Stimulated activated naive CD8-positive, alpha-beta T cell treated with anti-CD3 and anti-CD28 coated beads, Interleukin-15, Interleukin-2, amounts not matched to agents 100 ng/mL and 50 ng/mL, for 24 hours (primary cell): ENCODE measurements around the gene ZNF544.

Experiments used
- H3K27ac Mint-ChIP-seq: one replicate; pipeline ENCODE4 v1.8.0; 2021; ENCODE audit warnings: mild to moderate bottlenecking, mixed read lengths
- H3K27me3 Mint-ChIP-seq: one replicate; pipeline ENCODE4 v1.8.0; 2021; ENCODE audit warnings: mixed read lengths
- H3K36me3 Mint-ChIP-seq: one replicate; pipeline ENCODE4 v1.8.0; 2021; ENCODE audit warnings: low read depth, mixed read lengths
- H3K4me1 Mint-ChIP-seq: one replicate; pipeline ENCODE4 v1.8.0; 2021; ENCODE audit warnings: low read depth, mixed read lengths
- H3K4me3 Mint-ChIP-seq: one replicate; pipeline ENCODE4 v1.8.0; 2021; ENCODE audit warnings: mild to moderate bottlenecking, mixed read lengths
- H3K9me3 Mint-ChIP-seq: one replicate; pipeline ENCODE4 v1.8.0; 2021; ENCODE audit warnings: mixed read lengths

Gene ZNF544

DNA sequence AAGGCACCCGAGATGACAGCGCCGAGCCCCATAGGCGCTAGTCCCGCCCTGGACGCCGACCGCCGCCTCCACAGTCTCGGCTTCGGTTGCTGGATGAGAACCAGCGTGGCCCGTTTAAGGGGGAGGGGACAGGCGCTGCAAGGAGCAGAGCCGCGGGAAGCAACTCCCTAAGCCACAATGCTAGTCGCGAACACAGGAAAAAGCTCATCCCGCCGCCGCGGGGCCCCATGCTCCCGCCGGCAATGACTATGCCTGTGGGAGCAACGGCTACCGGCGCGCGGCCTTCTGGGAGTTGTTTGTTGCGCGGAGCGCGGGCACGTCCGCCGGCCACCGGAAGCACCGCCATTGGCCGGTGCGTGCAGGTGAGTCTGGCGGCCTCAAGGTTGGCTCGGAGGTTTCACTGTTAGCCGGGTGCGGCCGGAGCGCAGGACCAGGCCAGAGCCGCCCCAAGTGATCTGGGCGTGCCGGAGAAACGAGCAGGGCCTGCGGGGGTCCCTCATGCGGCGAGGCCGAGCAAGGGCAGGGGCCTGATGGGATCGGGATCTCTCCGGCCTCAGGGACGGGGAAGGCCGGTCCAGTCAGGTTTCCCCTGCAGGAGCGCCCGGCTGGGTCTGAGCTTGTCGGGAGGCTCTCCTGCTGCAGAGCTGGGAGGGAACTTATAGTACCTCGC, at the start of gene ZNF544:
ZNF544 (plus strand) TSS at position 330 of the 670 bp plus-strand sequence. CDS start 15,110 bp downstream, outside the sequence.
- H3K36me3 Mint-ChIP-seq, result peaks cover 69% of the 10 kb centered on the region
- H3K4me1 Mint-ChIP-seq, result peaks cover 30% of the 10 kb centered on the region
- peaks cover 36% of the 10 kb centered on the region for H3K9me3 Mint-ChIP-seq
- no peaks in the 10 kb centered on the region for H3K27me3 Mint-ChIP-seq
- H3K4me3 Mint-ChIP-seq, result peak within 1 kb of the TSS; percentile 94
- H3K27ac Mint-ChIP-seq, result peak within 1 kb of the TSS; percentile 93

DNA sequence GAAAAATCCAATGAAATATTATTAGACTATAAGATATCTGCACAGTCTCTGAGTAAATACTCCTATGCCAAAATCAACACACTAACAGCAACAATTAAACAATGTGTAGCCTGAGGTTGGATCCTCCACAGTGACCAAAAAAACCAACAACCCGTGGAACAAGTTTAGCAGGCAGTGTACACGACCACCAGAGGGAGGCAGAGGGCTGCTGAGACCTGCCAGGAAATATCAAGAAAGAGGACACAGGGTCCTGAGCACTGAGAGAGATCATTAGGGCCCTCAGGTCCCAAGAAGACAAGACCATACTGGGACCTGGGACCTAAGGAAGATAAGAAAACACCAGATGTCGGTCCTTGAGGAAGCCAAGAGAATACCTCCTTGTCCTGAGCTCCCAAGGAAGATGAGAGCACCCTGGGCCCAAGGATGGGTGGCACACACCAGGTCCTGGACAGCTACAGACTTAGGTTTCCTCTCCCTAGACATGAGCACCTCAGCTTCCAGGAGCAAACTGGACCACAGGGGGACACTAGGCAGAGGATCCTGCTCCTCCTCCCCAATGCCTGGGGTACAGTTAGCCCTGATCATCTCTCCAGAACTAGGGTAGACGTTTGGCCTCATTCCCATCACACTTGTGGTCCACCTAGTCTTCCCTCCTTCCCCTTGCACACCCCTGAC, 46.7 kb upstream of the ZNF544 start:
- Mint-ChIP-seq H3K27me3 (no peaks in the 10 kb centered on the region), H3K27ac (peak overlapping the region; percentile 98), H3K4me3 (peak overlapping the region; percentile 93), H3K9me3 (peaks cover 39% of the 10 kb centered on the region), H3K36me3 (peaks cover 63% of the 10 kb centered on the region), H3K4me1 (peaks cover 27% of the 10 kb centered on the region)

DNA sequence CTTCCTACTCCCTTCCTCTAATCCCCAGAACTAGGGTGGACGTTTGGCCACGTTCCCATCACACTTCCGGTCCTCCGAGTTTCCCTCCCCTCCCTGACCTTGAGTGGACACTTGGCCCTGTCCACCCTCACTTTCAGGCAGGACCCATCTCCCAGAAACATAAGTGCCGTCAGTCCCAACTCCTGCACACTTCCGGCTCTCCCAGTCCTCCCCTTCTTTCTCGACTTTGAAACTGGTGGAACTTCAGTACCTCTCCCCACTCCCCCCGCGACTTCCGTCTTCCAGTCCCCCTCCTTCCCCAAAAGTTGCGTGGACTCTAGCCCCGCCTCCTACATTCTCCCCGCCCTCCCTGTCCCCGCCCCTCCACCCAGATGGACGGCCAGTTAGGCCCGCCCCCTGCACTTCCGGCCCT, 46.1 kb upstream of the ZNF544 start:
- no peaks in the 10 kb centered on the region for H3K27me3 Mint-ChIP-seq
- peaks cover 33% of the 10 kb centered on the region for H3K9me3 Mint-ChIP-seq
- H3K4me1 Mint-ChIP-seq, result peaks cover 27% of the 10 kb centered on the region
- peak overlapping the region; percentile 98 for H3K27ac Mint-ChIP-seq
- peak overlapping the region; percentile 93 for H3K4me3 Mint-ChIP-seq
- H3K36me3 Mint-ChIP-seq, result peaks cover 63% of the 10 kb centered on the region

DNA sequence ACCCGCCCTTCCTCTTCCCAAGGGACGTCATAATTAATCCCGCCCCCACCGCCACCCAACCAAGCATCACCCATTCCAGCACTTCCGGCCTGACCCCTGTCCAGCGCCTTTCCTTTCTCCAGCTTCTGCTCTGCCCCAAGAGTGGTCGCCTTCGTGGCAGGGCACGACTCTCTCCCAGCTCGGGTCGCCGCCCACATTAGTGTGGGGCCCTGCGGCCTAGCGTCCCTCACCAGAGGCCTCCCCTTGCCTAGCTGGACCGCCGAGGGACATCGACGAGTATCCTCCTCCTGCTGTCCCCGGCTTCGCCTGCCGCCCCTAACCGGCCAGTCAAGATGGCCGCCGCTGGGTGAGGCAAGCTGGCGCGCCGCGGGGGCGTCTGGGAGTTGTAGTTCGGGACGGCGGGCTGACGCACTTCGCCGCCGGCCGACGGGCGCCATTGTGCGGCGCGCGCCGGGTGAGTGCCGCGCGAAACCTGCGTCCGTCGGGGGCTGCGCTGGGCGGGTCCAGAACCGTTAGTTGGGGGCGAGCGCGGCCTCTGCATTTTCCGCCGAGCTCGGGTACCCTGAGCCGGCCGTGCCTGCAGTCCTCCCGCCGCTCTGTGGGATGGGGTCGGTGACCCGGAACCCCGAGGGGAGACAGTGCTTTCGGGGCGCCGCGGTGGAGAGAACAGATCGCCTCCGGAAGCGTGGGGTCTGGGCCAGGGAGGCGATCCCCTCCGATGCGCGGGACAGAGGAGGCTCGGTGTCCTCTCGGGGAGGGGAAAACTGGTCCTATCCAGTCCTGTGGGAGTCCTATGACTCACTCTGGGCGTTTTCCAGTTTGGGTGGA, 45.5 kb upstream of the ZNF544 start, which contains the start of gene ZNF274:
ZNF274 (plus strand) TSS at position 73 of the 828 bp plus-strand sequence. CDS start 905 bp downstream, outside the sequence.
- Mint-ChIP-seq H3K27me3 (no peaks in the 10 kb centered on the region), H3K27ac (peak within 1 kb of the TSS; percentile 98), H3K4me3 (peak within 1 kb of the TSS; percentile 93), H3K4me1 (peaks cover 27% of the 10 kb centered on the region), H3K36me3 (peaks cover 64% of the 10 kb centered on the region), H3K9me3 (peaks cover 31% of the 10 kb centered on the region)

DNA sequence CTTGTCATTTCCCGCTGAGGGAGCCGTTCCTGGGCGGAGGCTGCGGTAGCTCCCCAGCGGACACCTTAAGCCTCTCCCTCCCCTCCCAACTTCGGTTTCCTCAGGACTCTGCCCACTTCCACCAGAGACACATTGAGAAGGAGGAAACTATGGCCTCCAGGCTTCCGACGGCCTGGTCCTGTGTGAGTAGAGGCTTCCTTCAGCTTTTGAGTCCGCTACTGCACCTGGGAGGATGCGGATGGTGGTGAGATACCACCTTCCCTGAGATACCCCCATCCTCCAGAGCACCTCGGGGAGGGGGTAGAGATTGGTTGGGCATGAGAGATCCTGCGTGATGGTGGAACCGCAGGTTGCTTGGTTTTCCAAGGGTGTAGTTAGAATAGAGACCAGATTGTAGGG, 44.9 kb upstream of the ZNF544 start:
- Mint-ChIP-seq H3K4me1 (peaks cover 27% of the 10 kb centered on the region), H3K9me3 (peaks cover 33% of the 10 kb centered on the region), H3K4me3 (peak overlapping the region; percentile 93), H3K27me3 (no peaks in the 10 kb centered on the region), H3K36me3 (peaks cover 68% of the 10 kb centered on the region), H3K27ac (peak overlapping the region; percentile 98)

DNA sequence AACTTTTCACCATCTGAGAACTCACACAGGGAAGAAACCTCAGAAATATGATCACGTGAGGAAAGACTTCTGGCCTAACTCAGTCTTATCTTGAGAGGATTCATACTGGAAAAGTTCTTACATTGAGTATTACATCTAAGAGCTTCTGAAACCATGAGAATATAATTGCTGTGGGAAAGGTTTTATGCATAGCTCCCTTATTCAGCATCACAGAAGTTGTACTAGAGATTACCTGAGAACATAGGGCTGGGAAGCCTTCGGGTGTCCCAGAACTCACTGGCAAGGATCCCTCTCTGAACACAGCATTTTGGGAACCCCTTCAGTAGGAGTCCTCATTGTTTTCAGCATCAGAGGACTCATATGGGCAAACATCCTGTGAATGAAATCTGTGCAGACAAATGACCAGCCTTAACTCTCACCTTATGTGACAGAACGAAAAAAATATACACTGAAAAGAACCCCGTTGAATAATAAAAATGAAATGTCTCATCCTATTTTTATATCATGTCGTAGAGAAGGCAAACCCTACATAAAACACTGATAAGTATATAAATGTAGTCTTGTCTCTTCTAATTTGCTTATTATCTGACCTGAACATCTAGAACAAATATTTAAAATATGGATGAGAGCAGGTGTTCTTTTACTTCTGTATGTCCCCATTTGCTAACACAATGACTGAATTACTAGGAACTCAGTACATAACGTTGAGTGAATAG, 31.7 kb upstream of the ZNF544 start:
- H3K27me3 Mint-ChIP-seq, result no peaks in the 10 kb centered on the region
- peaks cover 94% of the 10 kb centered on the region for H3K36me3 Mint-ChIP-seq
- H3K27ac Mint-ChIP-seq, result no peak overlapping the region
- H3K4me1 Mint-ChIP-seq, result no peaks in the 10 kb centered on the region
- peaks cover 55% of the 10 kb centered on the region for H3K9me3 Mint-ChIP-seq
- no peak overlapping the region for H3K4me3 Mint-ChIP-seq

DNA sequence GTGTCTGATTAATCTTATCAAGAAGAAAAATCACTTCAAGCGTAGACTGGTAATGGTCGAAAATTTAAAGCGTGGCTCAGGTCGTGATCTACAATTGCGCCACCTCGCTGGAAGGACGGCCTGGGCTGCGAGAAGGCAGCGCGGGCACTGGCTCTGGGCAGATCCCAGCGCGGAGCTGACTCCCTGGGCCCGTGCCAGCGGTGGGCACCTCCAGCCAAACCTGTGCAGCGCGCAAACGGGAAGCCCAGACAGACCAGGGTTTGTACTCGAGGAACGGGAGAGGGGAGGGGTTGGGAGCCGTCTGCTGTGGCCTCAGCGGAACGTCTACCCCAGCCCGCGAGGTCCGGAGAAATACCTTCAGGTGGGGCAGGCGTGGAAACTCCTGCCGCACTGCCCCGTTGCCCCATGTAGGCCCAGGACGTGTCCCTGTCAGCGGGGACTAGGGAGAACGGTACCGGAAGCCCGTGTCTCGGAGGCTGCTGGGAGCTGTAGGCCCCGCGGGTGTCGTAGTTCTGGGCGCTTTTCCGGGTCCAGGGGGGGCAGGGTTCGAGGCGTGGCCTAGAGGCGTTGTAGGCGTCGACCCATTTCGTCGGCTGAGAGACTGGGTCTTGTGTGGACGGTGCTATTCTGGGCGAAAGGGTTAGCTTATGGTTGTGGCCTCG, 24.8 kb upstream of the ZNF544 start:
- Mint-ChIP-seq H3K9me3 (peaks cover 64% of the 10 kb centered on the region), H3K4me1 (no peaks in the 10 kb centered on the region), H3K27me3 (no peaks in the 10 kb centered on the region), H3K27ac (no peak overlapping the region), H3K4me3 (no peak overlapping the region), H3K36me3 (peaks cover 97% of the 10 kb centered on the region)

DNA sequence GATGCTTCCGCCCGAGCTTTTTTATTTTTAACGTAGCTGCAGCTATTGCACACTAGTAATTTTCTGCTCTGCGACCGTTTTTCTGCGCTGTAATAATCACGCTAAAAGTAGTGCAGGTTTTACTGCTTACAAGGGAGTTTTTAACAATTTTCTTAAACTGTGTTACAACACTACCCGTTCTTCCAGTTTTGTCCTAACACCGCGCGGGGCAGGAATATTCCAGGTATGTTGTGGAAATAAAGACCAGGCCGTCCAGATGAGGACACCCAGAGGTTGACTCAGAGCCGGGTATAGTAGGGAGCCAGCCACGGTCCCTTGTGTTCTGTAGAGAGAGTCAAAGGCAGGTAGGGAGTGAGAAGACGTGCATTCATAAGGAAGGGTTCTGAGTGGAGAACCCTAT, 24.1 kb upstream of the ZNF544 start:
- Mint-ChIP-seq H3K27ac (no peak overlapping the region), H3K4me3 (no peak overlapping the region), H3K36me3 (peaks cover 97% of the 10 kb centered on the region), H3K27me3 (no peaks in the 10 kb centered on the region), H3K9me3 (peaks cover 68% of the 10 kb centered on the region), H3K4me1 (no peaks in the 10 kb centered on the region)

DNA sequence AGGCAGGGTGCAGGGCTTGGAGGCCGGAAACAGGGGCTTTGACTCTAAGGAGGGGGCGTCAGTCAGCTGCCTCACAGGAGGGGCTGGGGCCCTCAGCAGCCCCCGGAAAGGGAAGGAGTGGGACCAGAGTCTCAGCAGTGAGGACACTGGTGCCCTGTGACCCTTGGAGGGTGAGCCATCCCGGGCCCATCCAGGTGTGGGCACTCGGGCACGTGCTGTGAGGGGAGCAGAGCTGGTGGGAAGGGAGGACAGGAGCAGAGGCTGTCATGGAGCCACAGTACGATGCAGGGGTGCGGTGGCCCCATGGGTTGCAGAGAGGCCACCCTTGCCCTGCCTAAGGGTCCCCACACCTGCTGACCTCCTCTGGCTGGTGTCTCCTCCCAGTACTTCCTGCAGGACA, 19.1 kb upstream of the ZNF544 start:
- Mint-ChIP-seq H3K36me3 (peaks cover 100% of the 10 kb centered on the region), H3K27ac (no peak overlapping the region), H3K4me1 (no peaks in the 10 kb centered on the region), H3K9me3 (peaks cover 79% of the 10 kb centered on the region), H3K4me3 (no peak overlapping the region), H3K27me3 (no peaks in the 10 kb centered on the region)

DNA sequence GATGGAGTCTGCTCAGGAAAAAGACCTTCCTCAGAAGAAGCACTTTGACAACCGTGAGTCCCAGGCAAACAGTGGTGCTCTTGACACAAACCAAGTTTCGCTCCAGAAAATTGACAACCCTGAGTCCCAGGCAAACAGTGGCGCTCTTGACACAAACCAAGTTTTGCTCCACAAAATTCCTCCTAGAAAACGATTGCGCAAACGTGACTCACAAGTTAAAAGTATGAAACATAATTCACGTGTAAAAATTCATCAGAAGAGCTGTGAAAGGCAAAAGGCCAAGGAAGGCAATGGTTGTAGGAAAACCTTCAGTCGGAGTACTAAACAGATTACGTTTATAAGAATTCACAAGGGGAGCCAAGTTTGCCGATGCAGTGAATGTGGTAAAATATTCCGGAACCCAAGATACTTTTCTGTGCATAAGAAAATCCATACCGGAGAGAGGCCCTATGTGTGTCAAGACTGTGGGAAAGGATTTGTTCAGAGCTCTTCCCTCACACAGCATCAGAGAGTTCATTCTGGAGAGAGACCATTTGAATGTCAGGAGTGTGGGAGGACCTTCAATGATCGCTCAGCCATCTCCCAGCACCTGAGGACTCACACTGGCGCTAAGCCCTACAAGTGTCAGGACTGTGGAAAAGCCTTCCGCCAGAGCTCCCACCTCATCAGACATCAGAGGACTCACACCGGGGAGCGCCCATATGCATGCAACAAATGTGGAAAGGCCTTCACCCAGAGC, 16.2 kb upstream of the ZNF544 start:
- no peaks in the 10 kb centered on the region for H3K4me1 Mint-ChIP-seq
- H3K4me3 Mint-ChIP-seq, result no peak overlapping the region
- H3K36me3 Mint-ChIP-seq, result peaks cover 80% of the 10 kb centered on the region
- peaks cover 65% of the 10 kb centered on the region for H3K9me3 Mint-ChIP-seq
- H3K27me3 Mint-ChIP-seq, result no peaks in the 10 kb centered on the region
- H3K27ac Mint-ChIP-seq, result no peak overlapping the region

DNA sequence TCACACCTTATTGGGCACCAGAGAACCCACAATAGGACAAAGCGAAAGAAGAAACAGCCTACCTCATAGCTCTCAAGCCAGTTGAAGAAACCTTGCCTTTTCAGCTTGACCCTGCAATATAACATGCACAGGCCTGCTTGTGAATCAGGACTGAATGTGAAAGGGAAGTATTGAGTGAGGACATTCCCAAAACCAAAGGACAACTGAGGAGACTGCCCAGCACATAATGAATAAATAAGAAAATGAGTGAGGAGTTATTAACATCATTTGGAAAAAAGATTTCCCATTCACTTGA, 15.7 kb upstream of the ZNF544 start:
- Mint-ChIP-seq H3K36me3 (peaks cover 80% of the 10 kb centered on the region), H3K9me3 (peaks cover 64% of the 10 kb centered on the region), H3K4me3 (no peak overlapping the region), H3K27ac (no peak overlapping the region), H3K4me1 (no peaks in the 10 kb centered on the region), H3K27me3 (no peaks in the 10 kb centered on the region)

DNA sequence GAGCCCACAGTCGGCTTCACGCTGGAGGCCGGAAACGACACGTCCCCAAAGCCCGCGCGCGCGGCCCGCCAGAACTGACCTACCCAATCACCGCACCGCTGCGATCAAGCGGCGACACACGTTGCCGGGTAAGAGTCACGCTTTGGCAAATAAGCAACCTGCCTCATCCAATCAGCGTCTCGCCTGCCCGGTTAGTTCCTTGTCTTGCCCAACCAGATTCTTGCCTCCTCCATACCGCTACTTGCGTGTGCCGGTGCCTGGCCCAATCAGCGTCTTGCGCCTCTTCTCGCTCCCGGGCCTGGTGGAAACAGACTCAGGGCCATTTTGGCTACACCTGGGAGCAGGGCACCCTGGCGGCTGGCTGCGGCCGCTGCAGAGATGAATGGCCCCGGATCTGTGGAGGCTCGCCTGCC, 11.6 kb upstream of the ZNF544 start:
- peaks cover 48% of the 10 kb centered on the region for H3K36me3 Mint-ChIP-seq
- peaks cover 39% of the 10 kb centered on the region for H3K9me3 Mint-ChIP-seq
- H3K4me1 Mint-ChIP-seq, result no peaks in the 10 kb centered on the region
- no peaks in the 10 kb centered on the region for H3K27me3 Mint-ChIP-seq
- no peak overlapping the region for H3K27ac Mint-ChIP-seq
- H3K4me3 Mint-ChIP-seq, result no peak overlapping the region

DNA sequence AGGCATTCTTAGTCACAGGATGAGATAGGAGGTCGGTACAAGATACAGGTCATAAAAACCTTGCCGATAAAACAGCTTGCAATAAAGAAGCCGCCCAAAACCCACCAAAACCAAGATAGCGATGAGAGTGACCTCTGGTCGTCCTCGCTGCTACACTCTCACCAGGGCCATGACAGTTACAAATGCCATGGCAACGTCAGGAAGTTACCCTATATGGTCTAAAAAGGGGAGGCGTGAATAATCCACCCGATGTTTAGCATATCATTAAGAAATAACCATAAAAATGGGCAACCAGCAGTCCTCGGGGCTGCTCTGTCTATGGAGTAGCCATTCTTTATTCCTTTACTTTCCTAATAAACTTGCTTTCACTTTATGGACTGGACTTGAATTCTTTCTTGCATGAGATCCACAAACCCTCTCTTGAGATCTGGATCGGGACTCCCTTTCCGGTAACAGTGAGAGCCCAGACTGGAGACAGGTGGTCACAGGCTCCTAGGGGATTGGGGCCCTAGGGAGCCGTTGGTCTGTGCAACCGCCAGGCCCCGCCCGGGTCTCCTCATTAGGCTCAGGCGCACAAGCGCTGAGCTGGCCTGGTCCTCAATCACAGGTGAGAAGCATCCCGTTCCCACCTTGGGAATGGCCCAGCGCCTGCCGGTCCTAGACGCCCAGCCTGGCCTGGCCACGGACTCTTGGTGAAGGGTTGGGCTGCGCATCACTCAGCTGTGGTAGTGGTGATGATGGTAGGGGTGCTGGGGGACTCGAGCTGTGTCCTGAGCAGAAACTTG, 10.9 kb upstream of the ZNF544 start:
- H3K4me1 Mint-ChIP-seq, result no peaks in the 10 kb centered on the region
- peaks cover 45% of the 10 kb centered on the region for H3K36me3 Mint-ChIP-seq
- H3K9me3 Mint-ChIP-seq, result peaks cover 35% of the 10 kb centered on the region
- no peak overlapping the region for H3K4me3 Mint-ChIP-seq
- no peak overlapping the region for H3K27ac Mint-ChIP-seq
- H3K27me3 Mint-ChIP-seq, result no peaks in the 10 kb centered on the region
